K562 (cell line): ENCODE data around the gene CNOT9. TPM values are rescaled to one million over a fixed set of nuclear protein-coding genes. Genes with fewer than 3 reads are reported as not detected.

Source experiments
- ATF1 ChIP-seq, 2 experiments: fragments of 450-650 bp in 1 of 2; IDR thresholded peaks; 2 replicates each; pipeline ENCODE4 v1.6.1; 2016; ENCODE audit warnings: missing compliant biosample characterization in 1 of 2, missing genetic modification characterization in 1 of 2
- CBX1 ChIP-seq: sonication (generic); IDR thresholded peaks from 2 replicates; pipeline ENCODE4 v1.6.1; 2016; ENCODE audit warnings: antibody characterized with exemption, low read depth, mild to moderate bottlenecking
- CHD1 ChIP-seq: fragments of 200-600 bp; sonication (generic); IDR thresholded peaks from one replicate; pipeline ENCODE4 v1.6.1; 2012; ENCODE audit warnings: mild to moderate bottlenecking, moderate library complexity, low read length, inconsistent platforms
- FOXA3 ChIP-seq, 2 experiments: fragments of 450-650 bp in 1 of 2; sonication (generic) in 1 of 2; formaldehyde crosslinking; IDR thresholded peaks in 1 of 2; conservative IDR thresholded peaks in 1 of 2; 2 replicates each; pipeline versions ENCODE4 v1.4.0 to v1.8.0; 2020 to 2022; ENCODE audit warnings: mild to moderate bottlenecking in 2 of 2, missing genetic modification reagents in 1 of 2
- PML ChIP-seq: IDR thresholded peaks from 2 replicates; pipeline ENCODE4 v1.6.1; 2012; ENCODE audit warnings: low read length, inconsistent platforms
- PURB ChIP-seq: sonication (generic); formaldehyde crosslinking; IDR thresholded peaks from 2 replicates; pipeline ENCODE4 v1.9.0; 2021; ENCODE audit warnings: low read depth, mild to moderate bottlenecking, missing genetic modification reagents
- TBP ChIP-seq: optimal IDR thresholded peaks from 2 replicates; pipeline ENCODE3; 2011; ENCODE audit warnings: low read depth, low read length, improper control_type of control experiment
- ZNF263 ChIP-seq: sonication (generic); formaldehyde crosslinking; IDR thresholded peaks from 2 replicates; pipeline ENCODE4 v1.8.0; 2022; ENCODE audit warnings: mild to moderate bottlenecking, missing genetic modification reagents, borderline replicate concordance
- polyA plus RNA-seq, 8 experiments: library from polyadenylated mRNA; depleted of rRNA in 4 of 8; stranded (reverse) in 5 of 8; unstranded in 3 of 8; fragments of >200 nt; fragmentation: Nextera tagmentation in 2 of 8; fragmentation: Illumina TruSeq in 1 of 8; extraction: Ambion mirVana in 2 of 8; extraction: Trizol in 1 of 8; gene quantifications; 2 replicates each; pipeline versions ENCODE4 v1.2.1 to v1.2.3, GENCODE V29; 2011 to 2014; ENCODE audit warnings: inconsistent platforms in 1 of 8, missing spikeins in 1 of 8
- total RNA-seq, 7 experiments: library from RNA; depleted of rRNA in 6 of 7; stranded (reverse); fragments of >200 nt in 6 of 7; fragmentation: Illumina TruSeq in 2 of 7; extraction: Trizol in 2 of 7; gene quantifications; 2 replicates each; pipeline versions ENCODE4 v1.2.1 to v1.2.3, GENCODE V29; 2011 to 2021; ENCODE audit warnings: low replicate concordance in 1 of 7
- TF ChIP-seq, protein P1 (sequence below): fragments of 450-650 bp; IDR thresholded peaks from 2 replicates; pipeline ENCODE4 v1.6.1; 2018; ENCODE audit not compliant: partially characterized antibody
- TF ChIP-seq, protein P2 (sequence below), 2 experiments: fragments of 450-650 bp in 1 of 2; sonication (generic) in 1 of 2; formaldehyde crosslinking; conservative IDR thresholded peaks; 2 replicates each; pipeline versions ENCODE4 v1.4.0 to v1.8.1; 2020 to 2022; ENCODE audit warnings: mild to moderate bottlenecking in 1 of 2, missing genetic modification reagents in 1 of 2
- TF ChIP-seq, protein P3 (sequence below): fragments of 450-650 bp; IDR thresholded peaks from 2 replicates; pipeline ENCODE4 v1.6.1; 2016; ENCODE audit warnings: low read depth

Gene CNOT9
- total and polyA plus RNA-seq, 9 of the 15 experiments (the other 6 are each of a cell fraction or from before 2014, with no cell fraction given), result 19.0 to 82.6 (median 46.7) TPM

DNA sequence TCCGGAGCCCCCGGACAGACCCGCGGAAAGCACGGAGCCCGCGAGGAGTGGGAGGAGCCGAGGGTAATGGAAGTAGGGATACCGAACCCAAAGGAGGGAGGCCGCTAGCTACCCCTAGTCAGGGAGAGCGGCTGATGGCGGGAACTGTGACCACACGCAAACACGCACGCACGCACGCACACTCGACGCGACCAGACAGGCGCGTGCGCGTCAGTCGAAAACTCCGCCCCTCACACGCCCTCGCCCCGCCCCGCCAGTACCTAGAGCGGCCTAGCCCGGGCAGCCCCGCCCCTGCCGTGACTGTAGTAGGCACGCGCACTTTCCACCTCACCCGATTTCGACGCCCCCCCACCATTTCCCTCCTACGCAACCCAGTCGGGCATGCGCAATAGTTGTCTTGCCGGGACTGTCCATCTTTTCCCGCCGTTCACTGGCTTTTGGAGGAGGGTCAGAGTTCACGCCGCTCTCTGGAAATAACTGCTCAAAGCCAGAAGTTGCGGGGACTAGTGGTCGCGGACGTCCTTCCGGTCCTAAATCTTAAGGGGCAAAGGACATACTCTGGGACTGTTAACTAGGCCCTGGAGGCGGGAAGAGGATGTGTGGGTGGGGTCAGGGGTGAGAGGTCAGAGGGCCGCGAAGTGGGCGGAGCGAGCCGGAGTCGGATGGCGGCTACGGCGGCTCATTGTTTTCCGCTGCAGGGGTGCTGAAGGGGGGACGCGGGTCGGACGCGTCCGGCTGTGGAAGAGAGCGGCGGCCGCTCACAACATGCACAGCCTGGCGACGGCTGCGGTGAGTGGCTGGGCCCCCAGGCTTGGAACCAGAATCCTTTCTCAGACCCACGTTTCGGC lies at the start of gene CNOT9, which contains the start of gene USP37 (continued):
- TF ChIP-seq, protein P1, sequence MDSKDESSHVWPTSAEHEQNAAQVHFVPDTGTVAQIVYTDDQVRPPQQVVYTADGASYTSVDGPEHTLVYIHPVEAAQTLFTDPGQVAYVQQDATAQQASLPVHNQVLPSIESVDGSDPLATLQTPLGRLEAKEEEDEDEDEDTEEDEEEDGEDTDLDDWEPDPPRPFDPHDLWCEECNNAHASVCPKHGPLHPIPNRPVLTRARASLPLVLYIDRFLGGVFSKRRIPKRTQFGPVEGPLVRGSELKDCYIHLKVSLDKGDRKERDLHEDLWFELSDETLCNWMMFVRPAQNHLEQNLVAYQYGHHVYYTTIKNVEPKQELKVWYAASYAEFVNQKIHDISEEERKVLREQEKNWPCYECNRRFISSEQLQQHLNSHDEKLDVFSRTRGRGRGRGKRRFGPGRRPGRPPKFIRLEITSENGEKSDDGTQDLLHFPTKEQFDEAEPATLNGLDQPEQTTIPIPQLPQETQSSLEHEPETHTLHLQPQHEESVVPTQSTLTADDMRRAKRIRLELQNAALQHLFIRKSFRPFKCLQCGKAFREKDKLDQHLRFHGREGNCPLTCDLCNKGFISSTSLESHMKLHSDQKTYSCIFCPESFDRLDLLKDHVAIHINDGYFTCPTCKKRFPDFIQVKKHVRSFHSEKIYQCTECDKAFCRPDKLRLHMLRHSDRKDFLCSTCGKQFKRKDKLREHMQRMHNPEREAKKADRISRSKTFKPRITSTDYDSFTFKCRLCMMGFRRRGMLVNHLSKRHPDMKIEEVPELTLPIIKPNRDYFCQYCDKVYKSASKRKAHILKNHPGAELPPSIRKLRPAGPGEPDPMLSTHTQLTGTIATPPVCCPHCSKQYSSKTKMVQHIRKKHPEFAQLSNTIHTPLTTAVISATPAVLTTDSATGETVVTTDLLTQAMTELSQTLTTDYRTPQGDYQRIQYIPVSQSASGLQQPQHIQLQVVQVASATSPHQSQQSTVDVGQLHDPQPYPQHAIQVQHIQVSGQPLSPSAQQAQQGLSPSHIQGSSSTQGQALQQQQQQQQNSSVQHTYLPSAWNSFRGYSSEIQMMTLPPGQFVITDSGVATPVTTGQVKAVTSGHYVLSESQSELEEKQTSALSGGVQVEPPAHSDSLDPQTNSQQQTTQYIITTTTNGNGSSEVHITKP, result peak; percentile 91
- TF ChIP-seq, protein P2, sequence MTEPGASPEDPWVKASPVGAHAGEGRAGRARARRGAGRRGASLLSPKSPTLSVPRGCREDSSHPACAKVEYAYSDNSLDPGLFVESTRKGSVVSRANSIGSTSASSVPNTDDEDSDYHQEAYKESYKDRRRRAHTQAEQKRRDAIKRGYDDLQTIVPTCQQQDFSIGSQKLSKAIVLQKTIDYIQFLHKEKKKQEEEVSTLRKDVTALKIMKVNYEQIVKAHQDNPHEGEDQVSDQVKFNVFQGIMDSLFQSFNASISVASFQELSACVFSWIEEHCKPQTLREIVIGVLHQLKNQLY (CRISPR knock-in tag; conservative IDR thresholded peaks at IDR 0.05), result 0 out of 4 replicates have a peak, but pooled peaks of 1 of the 2 experiments have one; percentile 61
- no peak for TF ChIP-seq FOXA3 (CRISPR knock-in tag; conservative IDR thresholded peaks at IDR 0.05 in 1 of 2, IDR thresholded peaks at IDR 0.05 in 1 of 2)
- TF ChIP-seq ATF1 (CRISPR knock-in tag; IDR thresholded peaks at IDR 0.05), result peak; percentile 61
- peak; percentile 92 for TF ChIP-seq ATF1 (tag; IDR thresholded peaks at IDR 0.05)
- no peak for TF ChIP-seq PURB
- peak; percentile 63 for TF ChIP-seq TBP
- 0 out of 2 replicates have a peak, but pooled peaks have one; percentile 24 for TF ChIP-seq PML
- TF ChIP-seq ZNF263, result peak; percentile 75; the same call in 1 of the 2 replicates
- peak; percentile 45 for TF ChIP-seq CHD1
- TF ChIP-seq, protein P3, sequence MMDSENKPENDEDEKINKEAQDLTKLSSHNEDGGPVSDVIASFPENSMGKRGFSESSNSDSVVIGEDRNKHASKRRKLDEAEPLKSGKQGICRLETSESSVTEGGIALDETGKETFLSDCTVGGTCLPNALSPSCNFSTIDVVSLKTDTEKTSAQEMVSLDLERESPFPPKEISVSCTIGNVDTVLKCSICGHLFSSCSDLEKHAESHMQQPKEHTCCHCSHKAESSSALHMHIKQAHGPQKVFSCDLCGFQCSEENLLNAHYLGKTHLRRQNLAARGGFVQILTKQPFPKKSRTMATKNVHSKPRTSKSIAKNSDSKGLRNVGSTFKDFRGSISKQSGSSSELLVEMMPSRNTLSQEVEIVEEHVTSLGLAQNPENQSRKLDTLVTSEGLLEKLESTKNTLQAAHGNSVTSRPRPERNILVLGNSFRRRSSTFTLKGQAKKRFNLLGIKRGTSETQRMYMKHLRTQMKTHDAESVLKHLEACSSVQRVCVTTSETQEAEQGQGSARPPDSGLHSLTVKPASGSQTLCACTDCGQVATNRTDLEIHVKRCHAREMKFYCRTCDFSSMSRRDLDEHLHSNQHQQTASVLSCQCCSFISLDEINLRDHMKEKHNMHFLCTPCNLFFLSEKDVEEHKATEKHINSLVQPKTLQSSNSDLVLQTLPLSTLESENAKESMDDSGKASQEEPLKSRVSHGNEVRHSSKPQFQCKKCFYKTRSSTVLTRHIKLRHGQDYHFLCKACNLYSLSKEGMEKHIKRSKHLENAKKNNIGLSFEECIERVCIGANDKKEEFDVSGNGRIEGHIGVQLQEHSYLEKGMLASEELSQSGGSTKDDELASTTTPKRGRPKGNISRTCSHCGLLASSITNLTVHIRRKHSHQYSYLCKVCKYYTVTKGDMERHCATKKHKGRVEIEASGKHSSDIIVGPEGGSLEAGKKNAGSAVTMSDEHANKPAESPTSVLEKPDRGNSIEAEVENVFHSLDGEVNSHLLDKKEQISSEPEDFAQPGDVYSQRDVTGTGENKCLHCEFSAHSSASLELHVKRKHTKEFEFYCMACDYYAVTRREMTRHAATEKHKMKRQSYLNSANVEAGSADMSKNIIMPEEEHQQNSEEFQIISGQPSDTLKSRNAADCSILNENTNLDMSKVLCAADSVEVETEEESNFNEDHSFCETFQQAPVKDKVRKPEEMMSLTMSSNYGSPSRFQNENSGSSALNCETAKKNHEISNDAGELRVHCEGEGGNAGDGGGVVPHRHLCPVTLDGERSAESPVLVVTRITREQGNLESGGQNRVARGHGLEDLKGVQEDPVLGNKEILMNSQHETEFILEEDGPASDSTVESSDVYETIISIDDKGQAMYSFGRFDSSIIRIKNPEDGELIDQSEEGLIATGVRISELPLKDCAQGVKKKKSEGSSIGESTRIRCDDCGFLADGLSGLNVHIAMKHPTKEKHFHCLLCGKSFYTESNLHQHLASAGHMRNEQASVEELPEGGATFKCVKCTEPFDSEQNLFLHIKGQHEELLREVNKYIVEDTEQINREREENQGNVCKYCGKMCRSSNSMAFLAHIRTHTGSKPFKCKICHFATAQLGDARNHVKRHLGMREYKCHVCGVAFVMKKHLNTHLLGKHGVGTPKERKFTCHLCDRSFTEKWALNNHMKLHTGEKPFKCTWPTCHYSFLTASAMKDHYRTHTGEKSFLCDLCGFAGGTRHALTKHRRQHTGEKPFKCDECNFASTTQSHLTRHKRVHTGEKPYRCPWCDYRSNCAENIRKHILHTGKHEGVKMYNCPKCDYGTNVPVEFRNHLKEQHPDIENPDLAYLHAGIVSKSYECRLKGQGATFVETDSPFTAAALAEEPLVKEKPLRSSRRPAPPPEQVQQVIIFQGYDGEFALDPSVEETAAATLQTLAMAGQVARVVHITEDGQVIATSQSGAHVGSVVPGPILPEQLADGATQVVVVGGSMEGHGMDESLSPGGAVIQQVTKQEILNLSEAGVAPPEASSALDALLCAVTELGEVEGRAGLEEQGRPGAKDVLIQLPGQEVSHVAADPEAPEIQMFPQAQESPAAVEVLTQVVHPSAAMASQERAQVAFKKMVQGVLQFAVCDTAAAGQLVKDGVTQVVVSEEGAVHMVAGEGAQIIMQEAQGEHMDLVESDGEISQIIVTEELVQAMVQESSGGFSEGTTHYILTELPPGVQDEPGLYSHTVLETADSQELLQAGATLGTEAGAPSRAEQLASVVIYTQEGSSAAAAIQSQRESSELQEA, result peak; percentile 82
- peak; percentile 57; the same call in 1 of the 2 replicates for TF ChIP-seq CBX1
